ENCODE data around the gene MRPL12.

DNA sequence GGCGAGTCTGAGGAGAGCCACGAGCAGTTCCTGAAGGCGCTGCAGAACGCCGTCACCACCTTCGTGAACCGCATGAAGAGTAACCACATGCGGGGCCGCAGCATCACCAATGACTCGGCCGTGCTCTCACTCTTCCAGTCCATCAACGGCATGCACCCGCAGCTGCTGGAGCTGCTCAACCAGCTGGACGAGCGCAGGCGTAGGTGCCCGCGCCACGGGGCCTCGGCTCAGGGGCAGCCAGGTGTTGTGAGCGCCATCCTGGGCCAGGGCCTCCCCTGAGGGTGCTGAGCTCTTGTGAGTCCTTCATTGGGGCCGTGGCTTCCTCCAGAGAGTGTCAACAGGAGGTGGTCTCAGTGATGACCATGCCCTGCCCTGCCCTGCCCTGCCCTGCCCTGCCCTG lies 7.4 kb upstream of the MRPL12 start:
- TF ChIP-seq GABPA (IDR thresholded peaks at IDR 0.05; ENCODE audit: low read depth, low read length) = no peak
- no peak for TF ChIP-seq GABPA (CRISPR knock-in tag; IDR thresholded peaks at IDR 0.05; ENCODE audit: low read depth)
- no peak for TF ChIP-seq SALL1 (CRISPR knock-in tag; IDR thresholded peaks at IDR 0.05)
- 0 out of 4 replicates have a peak, but pooled peaks of 1 of the 2 experiments have one; percentile 39 for TF ChIP-seq POLR2A (IDR thresholded peaks at IDR 0.05; ENCODE audit: insufficient read depth in 1 of 2, low read depth in 2 of 2, low read length in 2 of 2)
- TF ChIP-seq, protein P1, sequence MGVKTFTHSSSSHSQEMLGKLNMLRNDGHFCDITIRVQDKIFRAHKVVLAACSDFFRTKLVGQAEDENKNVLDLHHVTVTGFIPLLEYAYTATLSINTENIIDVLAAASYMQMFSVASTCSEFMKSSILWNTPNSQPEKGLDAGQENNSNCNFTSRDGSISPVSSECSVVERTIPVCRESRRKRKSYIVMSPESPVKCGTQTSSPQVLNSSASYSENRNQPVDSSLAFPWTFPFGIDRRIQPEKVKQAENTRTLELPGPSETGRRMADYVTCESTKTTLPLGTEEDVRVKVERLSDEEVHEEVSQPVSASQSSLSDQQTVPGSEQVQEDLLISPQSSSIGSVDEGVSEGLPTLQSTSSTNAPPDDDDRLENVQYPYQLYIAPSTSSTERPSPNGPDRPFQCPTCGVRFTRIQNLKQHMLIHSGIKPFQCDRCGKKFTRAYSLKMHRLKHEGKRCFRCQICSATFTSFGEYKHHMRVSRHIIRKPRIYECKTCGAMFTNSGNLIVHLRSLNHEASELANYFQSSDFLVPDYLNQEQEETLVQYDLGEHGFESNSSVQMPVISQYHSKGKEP (CRISPR knock-in tag; IDR thresholded peaks at IDR 0.05) = no peak
- no peak for TF ChIP-seq HNRNPUL1 (IDR thresholded peaks at IDR 0.05; ENCODE audit: low read depth, low read length)
- TF ChIP-seq NFE2L1 (CRISPR knock-in tag; IDR thresholded peaks at IDR 0.05; ENCODE audit: borderline replicate concordance) = no peak

All from HepG2 (cell line).